Activated CD8-positive, alpha-beta memory T cell treated with anti-CD3 and anti-CD28 coated beads for 36 hours (primary cell): ENCODE results near the gene AAK1. TPM values are rescaled to one million over a fixed set of nuclear protein-coding genes. Genes with fewer than 3 reads are reported as not detected.
"Not testable (repeated sequence)": the region's sequence is repeated elsewhere in the genome, so short reads cannot be mapped to it uniquely, and the experiment has no call there.

Experiments
- CTCF ChIA-PET: fragments of 350-600 bp; sonication (Branson Sonifier 250); formaldehyde crosslinking; loops from one replicate; lab custom pipeline; 2021; ENCODE audit warnings: antibody characterized with exemption; lab: Charles Lee
- POLR2A ChIA-PET: fragments of 350-600 bp; sonication (Branson Sonifier 250); formaldehyde crosslinking; loops from one replicate; lab custom pipeline; 2021; ENCODE audit warnings: antibody characterized with exemption; lab: Charles Lee
- total RNA-seq, 2 experiments: library from RNA; stranded (reverse); gene quantifications; one replicate each; pipeline ENCODE4 v1.2.3, GENCODE V29; 2021

The AAK1 gene
- total RNA-seq, 2 experiments from 2014 or later: 76.9 to 77.4 TPM

GRCh38 chr2:69422198-69422597, 221.3 kb downstream of the AAK1 start:
- CTCF ChIA-PET: no interaction called here
- POLR2A ChIA-PET: no interaction called here

- POLR2A ChIA-PET, CTCF ChIA-PET: not testable (repeated sequence)
Measured at GRCh38 chr2:69419111-69419510, 224.4 kb downstream of the AAK1 start.

- ChIA-PET CTCF (no interaction called here), POLR2A (no interaction called here)
Measured at GRCh38 chr2:69416147-69416546, 227.4 kb downstream of the AAK1 start.

Other genes with a start within 250 kb of the AAK1 start
- gene NFU1, start 206.3 kb downstream of the AAK1 start, total RNA-seq: 10 to 100 TPM; 40.7 to 41.2 TPM
- 10 to 100 TPM; 27.6 to 28.0 TPM for gene ANXA4, start 98.4 kb upstream of the AAK1 start, total RNA-seq
- gene GMCL1, start 185.9 kb upstream of the AAK1 start, total RNA-seq: 10 to 100 TPM; 16.3 to 17.3 TPM